Brain microvascular endothelial cell (primary cell): ENCODE data around the gene FBXL16.
A peak's percentile ranks its signal among the peaks of the same experiment; 100 is the strongest.

Experiments used
- DNase-seq: peaks from one replicate; pipeline ENCODE4 v3.0.0-alpha.2; 2020
- H3K27ac ChIP-seq: fragments of 250-450 bp; sonication (Bioruptor Pico); 2 replicates; pipeline ENCODE4 v1.5.1; 2020; ENCODE audit warnings: mild to moderate bottlenecking, moderate library complexity
- H3K27me3 ChIP-seq: fragments of 250-450 bp; sonication (Bioruptor Pico); replicated peaks from 2 replicates; pipeline ENCODE4 v1.5.1; 2020; ENCODE audit warnings: mild to moderate bottlenecking
- H3K36me3 ChIP-seq: fragments of 250-450 bp; sonication (Bioruptor Pico); replicated peaks from 2 replicates; pipeline ENCODE4 v1.5.1; 2020; ENCODE audit warnings: mild to moderate bottlenecking
- H3K4me3 ChIP-seq: 2 replicates; pipeline ENCODE4 v1.5.1; 2011; ENCODE audit warnings: low read depth, mild to moderate bottlenecking, control low read depth, low read length, moderate library complexity
- in situ Hi-C: cut with HindIII; loops from 2 replicates; pipeline ENCODE4 v1.10.0; 2017; ENCODE audit warnings: low sequenced_read_pairs, low pct_ligation_motif_present
- TF ChIP-seq, protein P1 (sequence below): IDR thresholded peaks from 2 replicates; pipeline ENCODE4 v1.5.1; 2011; ENCODE audit warnings: low read depth, mild to moderate bottlenecking, moderate library complexity, low read length, control low read depth, inconsistent platforms; ENCODE audit errors: missing control alignments

FBXL16 gene

DNA sequence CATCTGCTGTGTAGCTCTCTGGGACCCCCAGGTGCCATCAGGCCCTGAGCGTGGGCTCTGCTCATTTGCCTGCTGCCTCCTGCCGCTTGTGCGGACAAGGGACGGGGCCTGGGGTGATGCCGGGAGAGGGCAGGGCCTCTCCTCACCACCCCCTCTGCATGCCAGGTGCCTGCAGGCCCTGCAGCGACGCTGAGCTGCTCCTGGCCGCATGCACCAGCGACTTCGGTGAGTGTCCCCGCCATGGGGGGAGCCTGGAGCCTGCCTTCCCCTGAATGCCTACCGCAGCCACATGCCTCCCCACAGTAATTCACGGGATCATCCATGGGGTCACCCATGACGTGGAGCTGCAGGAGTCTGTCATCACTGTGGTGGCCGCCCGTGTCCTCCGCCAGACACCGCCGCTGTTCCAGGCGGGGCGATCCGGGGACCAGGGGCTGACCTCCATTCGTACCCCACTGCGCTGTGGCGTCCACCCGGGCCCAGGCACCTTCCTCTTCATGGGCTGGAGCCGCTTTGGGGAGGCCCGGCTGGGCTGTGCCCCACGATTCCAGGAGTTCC lies 11.2 kb upstream of the FBXL16 start:
- TF ChIP-seq, protein P1, sequence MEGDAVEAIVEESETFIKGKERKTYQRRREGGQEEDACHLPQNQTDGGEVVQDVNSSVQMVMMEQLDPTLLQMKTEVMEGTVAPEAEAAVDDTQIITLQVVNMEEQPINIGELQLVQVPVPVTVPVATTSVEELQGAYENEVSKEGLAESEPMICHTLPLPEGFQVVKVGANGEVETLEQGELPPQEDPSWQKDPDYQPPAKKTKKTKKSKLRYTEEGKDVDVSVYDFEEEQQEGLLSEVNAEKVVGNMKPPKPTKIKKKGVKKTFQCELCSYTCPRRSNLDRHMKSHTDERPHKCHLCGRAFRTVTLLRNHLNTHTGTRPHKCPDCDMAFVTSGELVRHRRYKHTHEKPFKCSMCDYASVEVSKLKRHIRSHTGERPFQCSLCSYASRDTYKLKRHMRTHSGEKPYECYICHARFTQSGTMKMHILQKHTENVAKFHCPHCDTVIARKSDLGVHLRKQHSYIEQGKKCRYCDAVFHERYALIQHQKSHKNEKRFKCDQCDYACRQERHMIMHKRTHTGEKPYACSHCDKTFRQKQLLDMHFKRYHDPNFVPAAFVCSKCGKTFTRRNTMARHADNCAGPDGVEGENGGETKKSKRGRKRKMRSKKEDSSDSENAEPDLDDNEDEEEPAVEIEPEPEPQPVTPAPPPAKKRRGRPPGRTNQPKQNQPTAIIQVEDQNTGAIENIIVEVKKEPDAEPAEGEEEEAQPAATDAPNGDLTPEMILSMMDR: no peak
- no peak for DNase-seq
- Histone ChIP-seq H3K27me3 (no peaks in the 10 kb centered on the region), H3K27ac (no peak overlapping the region), H3K36me3 (peaks cover 2% of the 10 kb centered on the region), H3K4me3 (peak overlapping the region; percentile 55)
- in situ Hi-C loops: loop anchor here (25.0 kb wide), 1 partner anchor 270 kb away; the partner anchor contains the start of gene SOX8

DNA sequence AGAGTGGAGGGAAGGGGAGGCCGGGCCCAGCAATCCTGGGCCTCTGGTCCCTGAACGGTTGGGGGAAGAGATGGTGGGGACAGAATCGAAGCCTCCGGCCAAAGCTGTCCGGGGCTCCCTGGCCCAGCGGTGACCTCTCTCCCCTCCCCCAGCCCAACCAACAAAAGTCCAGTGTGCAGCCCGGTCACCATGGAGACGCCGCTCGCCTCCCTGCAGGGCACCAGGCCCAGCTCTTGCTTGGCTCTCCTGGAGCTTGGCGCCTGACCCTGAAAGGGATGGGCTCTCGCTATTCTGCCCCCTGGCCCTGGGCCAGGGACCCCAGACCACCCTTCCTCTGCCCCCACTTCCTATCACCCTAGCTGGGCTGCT lies 10.6 kb upstream of the FBXL16 start:
- in situ Hi-C loops: loop anchor here (25.0 kb wide), 1 partner anchor 271 kb away; the partner anchor contains the start of gene SOX8
- Histone ChIP-seq H3K36me3 (peaks cover 2% of the 10 kb centered on the region), H3K27me3 (no peaks in the 10 kb centered on the region), H3K4me3 (peak overlapping the region; percentile 55), H3K27ac (peak overlapping the region; percentile 30)
- DNase-seq: peak; percentile 46
- TF ChIP-seq, protein P1: no peak

DNA sequence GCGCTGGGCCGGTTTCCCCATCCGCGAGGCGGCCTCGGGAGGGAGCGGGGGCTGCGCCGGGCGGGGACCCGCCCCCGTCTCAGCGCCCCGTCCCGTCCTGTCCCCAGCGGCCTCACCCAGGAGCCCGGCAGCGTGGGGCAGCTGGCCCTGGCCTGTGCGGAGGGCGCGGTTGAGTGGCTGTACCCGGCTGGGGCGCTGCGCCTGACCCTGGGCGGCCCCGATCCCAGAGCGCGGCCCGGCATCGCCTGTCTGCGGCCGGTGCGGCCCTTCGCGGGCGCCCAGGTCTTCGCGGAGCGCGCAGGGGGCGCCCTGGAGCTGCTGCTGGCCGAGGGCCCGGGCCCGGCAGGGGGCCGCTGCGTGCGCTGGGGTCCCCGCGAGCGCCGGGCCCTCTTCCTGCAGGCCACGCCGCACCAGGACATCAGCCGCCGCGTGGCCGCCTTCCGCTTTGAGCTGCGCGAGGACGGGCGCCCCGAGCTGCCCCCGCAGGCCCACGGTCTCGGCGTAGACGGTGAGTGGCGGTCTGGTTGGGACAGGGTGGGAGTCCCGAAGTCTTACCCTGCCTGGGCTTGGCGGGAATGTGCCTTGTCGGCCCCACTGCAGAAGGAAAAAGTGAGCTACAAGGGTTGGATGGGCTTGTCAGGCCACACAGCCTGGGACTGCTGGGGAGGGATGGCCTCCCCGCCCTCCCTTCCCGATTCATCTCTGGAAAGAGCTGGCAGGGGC lies 10.0 kb upstream of the FBXL16 start:
- Histone ChIP-seq H3K4me3 (peak overlapping the region; percentile 61), H3K27me3 (no peaks in the 10 kb centered on the region), H3K27ac (peak overlapping the region; percentile 30), H3K36me3 (peaks cover 2% of the 10 kb centered on the region)
- in situ Hi-C loops: loop anchor here (25.0 kb wide), 1 partner anchor 272 kb away; the partner anchor contains the start of gene SOX8
- TF ChIP-seq, protein P1: no peak
- DNase-seq: no peak

DNA sequence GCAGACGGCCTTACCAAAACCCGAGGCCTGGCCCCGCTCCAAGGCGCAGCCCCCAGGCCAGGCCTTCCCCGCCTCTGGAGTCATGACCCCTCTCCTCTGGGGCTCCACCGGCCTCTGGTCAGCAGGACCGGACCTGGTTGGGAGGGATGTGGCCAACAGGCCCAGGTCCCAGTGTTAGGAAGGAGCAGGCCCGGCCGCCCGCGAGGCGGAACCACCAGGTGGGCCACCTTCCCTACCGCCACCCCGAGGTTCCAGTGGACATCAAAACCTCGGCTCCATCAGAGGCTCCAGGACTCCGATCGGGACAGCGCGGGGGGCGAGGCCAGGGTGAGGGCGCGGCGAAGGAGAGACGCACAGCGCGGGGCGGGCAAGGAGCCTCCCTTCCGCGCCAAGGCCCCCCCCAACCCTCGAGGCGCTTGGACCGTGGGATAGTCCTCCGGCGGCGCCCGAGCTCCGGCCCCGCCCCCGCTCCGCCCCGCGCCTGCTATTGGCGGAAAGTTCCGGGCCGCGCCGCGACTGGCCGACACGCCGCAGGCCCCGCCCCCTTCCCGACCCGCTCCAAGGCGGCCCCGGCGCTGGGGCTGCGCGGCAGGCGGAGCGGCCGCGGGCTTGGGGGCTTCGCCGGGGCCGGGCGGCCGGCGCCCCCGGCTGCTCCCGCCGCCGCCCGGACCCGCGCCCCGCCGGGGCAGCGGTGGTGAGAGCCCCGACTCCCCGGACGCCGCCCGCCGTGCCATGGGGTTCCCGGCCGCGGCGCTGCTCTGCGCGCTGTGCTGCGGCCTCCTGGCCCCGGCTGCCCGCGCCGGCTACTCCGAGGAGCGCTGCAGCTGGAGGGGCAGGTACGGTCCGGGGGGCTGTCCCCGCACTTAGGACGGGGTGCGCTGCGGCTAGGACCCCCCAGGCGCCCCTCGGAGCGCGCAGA lies 9.2 kb upstream of the FBXL16 start, which contains the start of gene METRN:
METRN (plus strand) TSS at position 561 of the 919 bp plus-strand sequence; CDS start at position 733, 172 bp downstream.
- no peaks in the 10 kb centered on the region for H3K27me3 ChIP-seq
- TF ChIP-seq, protein P1: no peak
- H3K27ac ChIP-seq: peak within 1 kb of the TSS; percentile 30
- in situ Hi-C loops: loop anchor here (25.0 kb wide), 1 partner anchor 272 kb away; the partner anchor contains the start of gene SOX8
- peak; percentile 73 for DNase-seq
- peaks cover 2% of the 10 kb centered on the region for H3K36me3 ChIP-seq
- peak within 1 kb of the TSS; percentile 61 for H3K4me3 ChIP-seq

DNA sequence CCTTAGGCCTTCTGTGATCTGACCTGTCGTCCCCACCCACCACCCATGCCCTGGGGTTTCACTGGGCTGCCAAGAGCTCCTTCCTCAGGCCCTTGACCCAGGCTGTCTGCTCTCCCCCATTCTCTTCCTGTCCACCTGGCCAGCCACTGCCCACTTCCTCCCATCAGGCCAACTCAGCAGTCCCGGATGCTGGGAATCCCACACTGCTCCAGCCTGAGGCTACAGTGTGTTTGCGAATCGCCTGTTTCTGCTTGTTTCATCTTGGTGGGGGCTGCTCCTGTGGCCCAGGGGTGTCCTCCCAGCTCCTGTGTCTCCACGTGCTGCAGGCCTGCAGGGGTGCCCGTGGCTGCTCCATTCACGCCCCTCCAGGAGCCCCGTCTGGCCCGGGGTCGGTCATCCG lies 8.5 kb upstream of the FBXL16 start:
- peak overlapping the region; percentile 38 for H3K4me3 ChIP-seq
- H3K36me3 ChIP-seq: peaks cover 2% of the 10 kb centered on the region
- TF ChIP-seq, protein P1: no peak
- DNase-seq: no peak
- H3K27ac ChIP-seq: no peak overlapping the region
- no peaks in the 10 kb centered on the region for H3K27me3 ChIP-seq
- in situ Hi-C loops: loop anchor here (25.0 kb wide), 1 partner anchor 273 kb away; the partner anchor contains the start of gene SOX8
